Activated CD4-positive, alpha-beta T cell treated with anti-CD3 and anti-CD28 coated beads, Interleukin-2, amount 10 ng/mL, durations not matched to agents 24 days and 14 days (primary cell): ENCODE results near the gene DOCK1. TPM values are rescaled to one million over a fixed set of nuclear protein-coding genes. Genes with fewer than 3 reads are reported as not detected.

ENCODE experiments used
- DNase-seq: peaks from one replicate; pipeline ENCODE4 v3.0.0; 2022
- H3K27ac Mint-ChIP-seq: one replicate; pipeline ENCODE4 v1.8.0; 2022; ENCODE audit warnings: mild to moderate bottlenecking, mixed read lengths
- H3K27me3 Mint-ChIP-seq: one replicate; pipeline ENCODE4 v1.8.0; 2022; ENCODE audit warnings: mixed read lengths
- H3K36me3 Mint-ChIP-seq: one replicate; pipeline ENCODE4 v1.8.0; 2022; ENCODE audit warnings: low read depth, mild to moderate bottlenecking, mixed read lengths
- H3K4me1 Mint-ChIP-seq: one replicate; pipeline ENCODE4 v1.8.0; 2021; ENCODE audit warnings: mixed read lengths
- H3K4me3 Mint-ChIP-seq: one replicate; pipeline ENCODE4 v1.8.0; 2022; ENCODE audit warnings: mild to moderate bottlenecking, moderate library complexity, mixed read lengths
- H3K9me3 Mint-ChIP-seq: one replicate; pipeline ENCODE4 v1.8.0; 2021; ENCODE audit warnings: mixed read lengths
- intact Hi-C: fragments of 100-400 bp; cut with micrococcal nuclease; formaldehyde crosslinking; loops from one replicate; pipeline ENCODE4 v1.15.1; 2023
- total RNA-seq: library from RNA; stranded (reverse); gene quantifications from 2 replicates; pipeline ENCODE4 v1.2.3, GENCODE V29; 2022

Gene DOCK1
- total RNA-seq, 1 donor from 2014 or later: 1.5 TPM

DNA sequence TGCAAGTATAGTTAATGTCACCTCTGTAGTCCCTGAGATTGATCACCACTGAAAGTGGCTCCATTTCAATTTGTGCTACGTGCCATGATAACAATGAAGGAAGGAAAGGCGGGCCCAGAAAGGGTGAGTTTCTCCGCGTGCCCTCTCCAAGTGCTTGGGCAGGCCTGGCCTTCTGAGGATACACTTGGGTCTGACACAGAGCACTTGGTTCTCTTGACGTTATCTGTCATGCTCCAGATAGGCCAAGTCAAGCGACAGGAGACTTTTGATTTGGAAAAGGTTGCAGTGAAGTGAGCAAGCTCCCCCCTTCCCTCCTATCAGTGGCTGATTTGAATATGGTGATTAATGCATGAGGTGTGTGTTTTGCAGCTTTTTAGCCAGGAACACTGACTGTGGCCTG lies 452.0 kb downstream of the DOCK1 start:
- DNase-seq: no peak
- H3K27me3 Mint-ChIP-seq: no peaks in the 10 kb centered on the region
- no peak overlapping the region for H3K27ac Mint-ChIP-seq
- H3K4me3 Mint-ChIP-seq: no peak overlapping the region
- intact Hi-C loops: no loop called here
- H3K4me1 Mint-ChIP-seq: no peaks in the 10 kb centered on the region
- no peaks in the 10 kb centered on the region for H3K9me3 Mint-ChIP-seq
- H3K36me3 Mint-ChIP-seq: no peaks in the 10 kb centered on the region

DNA sequence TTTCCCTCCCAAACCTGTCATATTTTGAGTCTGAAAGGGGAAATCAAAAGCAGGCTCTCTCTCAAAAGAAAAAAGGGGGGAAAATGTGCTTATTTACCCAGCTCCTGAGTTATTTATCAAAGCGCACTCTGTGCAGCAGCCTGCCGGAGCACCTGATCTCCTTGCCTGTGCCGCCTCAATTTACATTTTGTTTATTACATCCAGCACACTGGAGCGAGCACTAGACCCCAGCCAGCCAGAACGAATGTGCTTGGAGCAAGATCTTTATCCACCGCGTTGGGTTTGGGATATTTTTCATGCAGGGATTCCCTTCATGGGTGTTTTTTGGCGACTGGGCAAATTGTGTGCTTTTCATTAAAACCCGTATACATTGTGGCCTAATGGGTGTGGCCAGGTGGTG lies 453.1 kb downstream of the DOCK1 start:
- no peaks in the 10 kb centered on the region for H3K36me3 Mint-ChIP-seq
- intact Hi-C loops: no loop called here
- no peaks in the 10 kb centered on the region for H3K27me3 Mint-ChIP-seq
- H3K9me3 Mint-ChIP-seq: no peaks in the 10 kb centered on the region
- H3K27ac Mint-ChIP-seq: no peak overlapping the region
- H3K4me1 Mint-ChIP-seq: no peaks in the 10 kb centered on the region
- DNase-seq: no peak
- no peak overlapping the region for H3K4me3 Mint-ChIP-seq

DNA sequence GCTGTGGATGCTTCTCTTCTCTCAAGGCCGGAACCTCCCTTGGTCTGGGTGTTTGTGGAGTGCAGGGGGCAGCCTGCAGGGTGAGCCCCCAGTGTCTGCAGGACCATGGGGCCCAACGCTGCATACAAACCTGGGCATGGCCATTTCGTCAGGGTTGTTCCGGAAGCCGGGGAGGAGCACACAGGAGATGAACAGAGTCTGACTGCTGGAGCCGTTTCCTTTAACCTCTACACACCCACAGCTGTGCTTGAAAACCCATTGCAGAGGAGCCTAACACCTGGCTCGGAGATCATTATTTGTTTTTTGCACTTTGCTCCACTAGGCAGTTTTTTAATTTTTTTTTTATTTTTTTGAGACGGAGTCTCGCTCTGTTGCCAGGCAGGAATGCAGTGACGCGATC lies 458.8 kb downstream of the DOCK1 start:
- intact Hi-C loops: no loop called here
- no peak for DNase-seq
- no peaks in the 10 kb centered on the region for H3K36me3 Mint-ChIP-seq
- no peak overlapping the region for H3K4me3 Mint-ChIP-seq
- no peaks in the 10 kb centered on the region for H3K9me3 Mint-ChIP-seq
- H3K27ac Mint-ChIP-seq: no peak overlapping the region
- peaks cover 3% of the 10 kb centered on the region for H3K27me3 Mint-ChIP-seq
- H3K4me1 Mint-ChIP-seq: no peaks in the 10 kb centered on the region

DNA sequence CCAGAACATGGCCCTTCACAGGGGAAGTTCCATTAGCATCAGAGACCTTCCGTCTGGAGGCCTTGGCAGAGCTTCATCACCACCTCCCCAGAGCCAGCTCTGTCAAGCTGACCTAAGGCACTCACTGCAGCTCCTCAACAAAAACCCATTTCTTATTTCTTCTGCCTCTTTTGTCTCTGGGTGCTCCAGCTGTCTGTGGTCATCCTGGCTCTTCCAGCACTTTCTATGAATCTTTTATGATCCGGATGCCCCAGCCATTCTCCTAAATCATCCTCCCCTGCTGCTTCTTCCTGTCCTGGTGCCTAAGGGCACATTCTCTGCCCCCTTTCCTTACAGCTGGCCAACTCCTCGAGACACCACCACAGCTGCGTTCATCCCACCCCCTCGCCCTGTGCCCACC lies 462.9 kb downstream of the DOCK1 start:
- Mint-ChIP-seq H3K4me3 (no peak overlapping the region), H3K27ac (no peak overlapping the region), H3K4me1 (no peaks in the 10 kb centered on the region), H3K9me3 (no peaks in the 10 kb centered on the region), H3K27me3 (peaks cover 4% of the 10 kb centered on the region), H3K36me3 (no peaks in the 10 kb centered on the region)
- DNase-seq: no peak
- intact Hi-C loops: no loop called here

DNA sequence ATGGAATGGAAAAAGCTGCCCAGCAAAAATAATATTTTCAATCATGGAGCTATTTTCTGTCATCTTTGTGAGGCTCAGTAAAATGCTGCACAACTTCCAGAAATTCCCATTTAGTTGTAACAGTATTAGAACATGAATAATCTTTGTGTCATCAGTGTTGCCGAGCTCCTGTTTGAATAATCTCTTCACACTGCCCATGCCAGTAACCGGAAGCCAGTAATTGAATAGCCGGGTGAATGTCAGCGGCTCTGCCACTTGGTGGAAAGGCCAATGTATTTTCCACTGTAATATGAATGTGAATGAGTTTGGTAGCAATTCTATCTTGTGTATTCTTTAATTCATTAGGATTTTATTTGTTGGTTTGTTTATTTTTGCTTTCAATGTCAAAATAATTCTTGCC lies 463.7 kb downstream of the DOCK1 start:
- intact Hi-C loops: no loop called here
- no peak for DNase-seq
- peaks cover 4% of the 10 kb centered on the region for H3K27me3 Mint-ChIP-seq
- no peaks in the 10 kb centered on the region for H3K9me3 Mint-ChIP-seq
- H3K27ac Mint-ChIP-seq: no peak overlapping the region
- no peaks in the 10 kb centered on the region for H3K36me3 Mint-ChIP-seq
- H3K4me3 Mint-ChIP-seq: no peak overlapping the region
- H3K4me1 Mint-ChIP-seq: no peaks in the 10 kb centered on the region

DNA sequence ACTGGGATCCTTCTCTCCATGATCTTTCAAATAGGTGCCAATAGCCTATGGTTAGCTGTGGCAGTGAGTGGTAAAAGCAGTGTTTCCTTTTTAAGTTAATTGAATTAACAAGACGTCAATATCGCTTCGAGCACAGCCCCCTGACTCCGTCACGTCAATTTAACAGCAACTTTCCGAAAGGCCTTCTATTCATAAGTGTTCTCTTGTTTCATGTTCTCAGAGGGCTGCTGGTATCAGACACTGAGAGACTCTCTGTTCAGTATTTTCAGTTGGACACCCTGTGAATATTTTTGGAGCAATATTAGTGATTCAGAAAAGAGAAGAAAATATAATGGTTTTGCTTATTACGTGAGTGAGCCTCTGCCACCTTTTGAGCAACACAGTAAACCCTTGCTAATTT lies 465.4 kb downstream of the DOCK1 start:
- no peak for DNase-seq
- H3K36me3 Mint-ChIP-seq: no peaks in the 10 kb centered on the region
- peaks cover 4% of the 10 kb centered on the region for H3K27me3 Mint-ChIP-seq
- intact Hi-C loops: no loop called here
- H3K9me3 Mint-ChIP-seq: no peaks in the 10 kb centered on the region
- H3K4me3 Mint-ChIP-seq: no peak overlapping the region
- H3K4me1 Mint-ChIP-seq: no peaks in the 10 kb centered on the region
- H3K27ac Mint-ChIP-seq: no peak overlapping the region

DNA sequence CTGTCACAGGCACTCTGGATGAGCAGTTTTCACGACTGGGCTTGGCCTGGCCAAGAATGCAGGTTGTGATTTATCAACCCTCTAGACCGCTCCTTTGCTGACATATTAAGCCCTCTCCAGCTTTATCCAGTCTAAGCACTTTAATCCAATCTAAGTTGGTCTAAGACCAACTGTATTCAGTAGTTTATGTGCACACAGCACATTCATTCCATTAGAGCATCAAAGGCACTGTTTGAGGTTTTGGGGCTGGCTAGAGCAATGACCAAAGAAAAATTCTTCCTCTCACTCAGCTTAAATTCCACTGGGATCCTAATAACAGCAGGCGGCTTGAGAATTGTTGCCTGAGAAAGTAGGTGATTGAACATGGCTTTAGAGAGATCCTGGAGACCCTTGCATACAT lies 467.1 kb downstream of the DOCK1 start:
- Mint-ChIP-seq H3K36me3 (no peaks in the 10 kb centered on the region), H3K9me3 (no peaks in the 10 kb centered on the region)
- intact Hi-C loops: no loop called here

DNA sequence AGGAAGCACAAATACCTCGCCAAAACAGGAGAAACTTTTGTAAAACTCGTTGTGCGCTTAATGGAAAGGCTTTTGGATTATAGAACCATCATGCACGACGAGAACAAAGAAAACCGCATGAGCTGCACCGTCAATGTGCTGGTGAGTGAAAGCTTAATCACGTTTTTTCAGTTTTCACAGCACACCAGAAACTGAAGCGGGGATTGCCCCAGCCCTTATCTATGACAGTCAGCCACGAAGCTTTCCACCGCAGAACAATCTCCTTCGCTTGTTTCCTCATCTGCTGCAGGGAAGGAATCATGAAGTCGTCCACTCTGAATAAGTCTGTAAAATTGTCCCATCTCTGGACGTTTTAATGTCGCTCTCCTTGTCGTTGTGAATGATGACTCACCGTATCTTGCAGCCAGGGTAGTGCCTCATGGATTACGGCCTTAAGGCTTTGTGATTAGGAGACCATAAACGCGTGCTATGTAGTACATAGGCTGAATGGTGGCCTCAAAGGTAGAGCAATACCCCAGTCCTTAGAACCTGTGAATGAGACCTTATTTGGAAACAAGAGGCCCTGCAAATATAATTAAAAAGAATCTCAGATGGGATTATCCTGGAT lies 468.9 kb downstream of the DOCK1 start:
- H3K9me3 Mint-ChIP-seq: no peaks in the 10 kb centered on the region
- intact Hi-C loops: no loop called here

More for the DNA sequence above, 467.1 kb downstream of the DOCK1 start:
- Mint-ChIP-seq H3K4me3 (no peak overlapping the region), H3K27me3 (peaks cover 2% of the 10 kb centered on the region), H3K27ac (no peak overlapping the region), H3K4me1 (no peaks in the 10 kb centered on the region)
- no peak for DNase-seq

DNA sequence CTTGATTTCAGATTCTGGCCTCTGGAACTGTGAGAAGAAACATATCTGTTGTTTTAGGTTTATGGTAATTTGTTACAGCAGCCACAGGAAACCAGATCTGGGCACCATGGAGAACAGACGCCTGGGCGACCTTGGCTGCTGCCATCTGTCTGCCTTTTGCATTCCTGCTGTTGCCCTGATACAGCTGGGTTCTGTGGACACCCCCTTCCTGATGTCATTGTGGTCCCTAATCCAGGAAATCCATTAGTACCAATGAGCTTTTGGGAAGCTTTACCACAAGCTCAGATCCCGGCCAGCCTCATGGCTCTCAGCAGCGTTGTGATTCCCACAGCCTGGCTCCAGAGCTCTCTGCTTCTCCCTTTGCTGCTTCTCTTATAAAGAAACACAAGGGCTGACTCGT lies 469.7 kb downstream of the DOCK1 start:
- no peak for DNase-seq
- Mint-ChIP-seq H3K9me3 (no peaks in the 10 kb centered on the region), H3K4me1 (no peaks in the 10 kb centered on the region), H3K27ac (no peak overlapping the region), H3K27me3 (peaks cover 2% of the 10 kb centered on the region), H3K36me3 (no peaks in the 10 kb centered on the region), H3K4me3 (no peak overlapping the region)
- intact Hi-C loops: no loop called here

More for the DNA sequence above, 468.9 kb downstream of the DOCK1 start:
- H3K4me1 Mint-ChIP-seq: no peaks in the 10 kb centered on the region
- peaks cover 2% of the 10 kb centered on the region for H3K27me3 Mint-ChIP-seq
- DNase-seq: no peak
- H3K36me3 Mint-ChIP-seq: no peaks in the 10 kb centered on the region
- H3K27ac Mint-ChIP-seq: no peak overlapping the region
- H3K4me3 Mint-ChIP-seq: no peak overlapping the region

DNA sequence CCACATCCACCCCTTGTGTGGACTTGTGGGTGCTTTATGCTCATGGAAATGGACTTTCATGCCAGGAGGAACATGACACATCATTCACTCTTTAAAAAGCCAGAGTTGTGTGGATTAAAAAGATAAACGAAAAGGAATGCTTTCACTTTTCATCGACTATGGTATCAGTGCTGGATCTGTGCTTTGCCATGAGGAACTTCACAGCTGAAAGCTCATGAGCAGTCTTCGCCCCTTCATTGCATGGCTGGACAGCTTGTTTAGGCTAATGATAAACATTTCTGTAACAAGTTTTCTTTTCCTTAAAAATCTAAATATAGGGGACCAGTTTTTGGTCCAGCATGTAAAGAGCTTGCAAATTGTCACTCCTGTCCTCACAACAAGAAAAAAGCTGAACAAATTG lies 470.2 kb downstream of the DOCK1 start:
- Mint-ChIP-seq H3K36me3 (no peaks in the 10 kb centered on the region), H3K27ac (no peak overlapping the region), H3K4me3 (no peak overlapping the region), H3K9me3 (no peaks in the 10 kb centered on the region), H3K27me3 (peaks cover 2% of the 10 kb centered on the region), H3K4me1 (no peaks in the 10 kb centered on the region)
- intact Hi-C loops: no loop called here
- no peak for DNase-seq

DNA sequence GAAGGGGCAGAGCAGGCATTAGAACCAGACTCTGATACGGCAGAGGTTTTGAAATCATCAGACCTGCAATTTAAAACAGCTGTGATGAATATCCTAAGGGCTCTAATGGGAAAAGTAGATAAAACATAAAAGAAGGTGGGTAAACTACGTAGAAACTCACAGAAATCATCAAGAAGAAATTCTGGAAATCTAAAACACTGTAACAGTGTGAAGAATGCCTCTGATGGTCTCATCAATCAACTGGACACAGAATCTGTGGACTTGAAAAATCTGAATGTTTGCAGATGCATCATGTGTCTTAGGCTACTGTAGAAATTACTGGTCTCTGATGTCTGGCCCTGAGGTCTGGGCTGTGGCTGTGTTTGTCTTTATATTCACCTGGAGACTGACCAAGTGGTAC lies 470.8 kb downstream of the DOCK1 start:
- Mint-ChIP-seq H3K27ac (no peak overlapping the region), H3K36me3 (no peaks in the 10 kb centered on the region), H3K4me3 (no peak overlapping the region), H3K9me3 (no peaks in the 10 kb centered on the region), H3K27me3 (peaks cover 2% of the 10 kb centered on the region), H3K4me1 (no peaks in the 10 kb centered on the region)
- intact Hi-C loops: no loop called here
- no peak for DNase-seq

DNA sequence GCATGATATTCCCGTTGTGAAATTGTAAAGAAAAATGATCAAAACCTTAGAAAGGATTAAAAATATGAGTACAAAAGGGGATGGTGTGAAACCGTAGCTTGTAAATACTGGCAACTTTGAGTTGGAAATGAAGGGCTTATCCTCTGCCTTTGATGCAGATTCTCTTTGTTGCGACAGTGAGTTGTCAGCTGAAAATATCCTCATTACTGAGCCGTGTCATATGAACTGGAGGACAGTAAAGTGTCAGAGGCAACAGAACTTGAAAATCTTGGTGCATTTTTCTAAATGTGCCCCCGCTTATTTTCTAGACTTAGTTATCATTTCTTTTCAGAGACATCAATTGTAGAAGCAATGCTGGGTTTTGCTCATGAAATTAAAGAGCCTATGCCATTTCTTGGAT lies 473.4 kb downstream of the DOCK1 start:
- Mint-ChIP-seq H3K4me3 (no peak overlapping the region), H3K27me3 (no peaks in the 10 kb centered on the region), H3K36me3 (no peaks in the 10 kb centered on the region), H3K4me1 (no peaks in the 10 kb centered on the region), H3K27ac (no peak overlapping the region), H3K9me3 (no peaks in the 10 kb centered on the region)
- intact Hi-C loops: no loop called here
- DNase-seq: no peak

DNA sequence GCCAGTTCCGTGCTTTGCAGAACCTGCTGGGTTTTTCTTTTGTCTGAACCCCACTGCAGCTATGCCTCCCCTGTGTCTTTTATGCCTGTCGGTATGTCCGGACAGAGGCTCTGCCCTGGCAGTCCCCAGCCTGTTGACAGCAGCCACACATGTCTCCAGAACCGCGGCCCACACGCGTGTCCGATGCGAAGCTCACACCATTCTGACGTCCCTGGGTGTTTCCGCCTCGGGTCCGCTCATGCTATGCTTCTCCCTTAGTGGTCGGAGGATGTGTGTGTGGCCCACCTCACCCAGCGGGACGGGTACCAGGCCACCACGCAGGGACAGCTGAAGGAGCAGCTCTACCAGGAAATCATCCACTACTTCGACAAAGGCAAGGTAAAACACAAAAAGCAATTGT lies 479.3 kb downstream of the DOCK1 start:
- no peaks in the 10 kb centered on the region for H3K27me3 Mint-ChIP-seq
- no peaks in the 10 kb centered on the region for H3K36me3 Mint-ChIP-seq
- H3K4me3 Mint-ChIP-seq: no peak overlapping the region
- intact Hi-C loops: no loop called here
- H3K27ac Mint-ChIP-seq: no peak overlapping the region
- no peak for DNase-seq
- no peaks in the 10 kb centered on the region for H3K9me3 Mint-ChIP-seq
- no peaks in the 10 kb centered on the region for H3K4me1 Mint-ChIP-seq

DNA sequence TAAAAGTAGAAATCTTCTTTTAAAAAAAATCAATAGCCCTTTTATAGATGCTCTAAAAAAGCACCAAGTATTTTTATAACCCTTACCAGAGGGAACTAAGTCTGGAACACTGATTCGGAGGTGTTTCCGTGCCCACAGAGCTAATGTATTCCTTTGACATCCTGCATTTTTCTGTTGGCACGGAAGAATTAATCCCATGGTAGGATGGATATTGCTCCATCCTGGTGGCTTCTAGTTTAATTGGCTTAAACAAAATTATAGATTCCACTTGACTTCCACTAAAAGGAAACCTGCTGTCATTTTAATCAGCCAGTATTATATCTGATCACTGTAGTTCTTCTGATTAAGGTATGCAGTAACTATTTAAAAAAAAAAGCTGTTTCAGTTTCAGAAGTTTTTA lies 479.8 kb downstream of the DOCK1 start:
- Mint-ChIP-seq H3K9me3 (no peaks in the 10 kb centered on the region), H3K27me3 (no peaks in the 10 kb centered on the region), H3K4me1 (no peaks in the 10 kb centered on the region), H3K4me3 (no peak overlapping the region), H3K27ac (no peak overlapping the region), H3K36me3 (no peaks in the 10 kb centered on the region)
- intact Hi-C loops: no loop called here
- no peak for DNase-seq

DNA sequence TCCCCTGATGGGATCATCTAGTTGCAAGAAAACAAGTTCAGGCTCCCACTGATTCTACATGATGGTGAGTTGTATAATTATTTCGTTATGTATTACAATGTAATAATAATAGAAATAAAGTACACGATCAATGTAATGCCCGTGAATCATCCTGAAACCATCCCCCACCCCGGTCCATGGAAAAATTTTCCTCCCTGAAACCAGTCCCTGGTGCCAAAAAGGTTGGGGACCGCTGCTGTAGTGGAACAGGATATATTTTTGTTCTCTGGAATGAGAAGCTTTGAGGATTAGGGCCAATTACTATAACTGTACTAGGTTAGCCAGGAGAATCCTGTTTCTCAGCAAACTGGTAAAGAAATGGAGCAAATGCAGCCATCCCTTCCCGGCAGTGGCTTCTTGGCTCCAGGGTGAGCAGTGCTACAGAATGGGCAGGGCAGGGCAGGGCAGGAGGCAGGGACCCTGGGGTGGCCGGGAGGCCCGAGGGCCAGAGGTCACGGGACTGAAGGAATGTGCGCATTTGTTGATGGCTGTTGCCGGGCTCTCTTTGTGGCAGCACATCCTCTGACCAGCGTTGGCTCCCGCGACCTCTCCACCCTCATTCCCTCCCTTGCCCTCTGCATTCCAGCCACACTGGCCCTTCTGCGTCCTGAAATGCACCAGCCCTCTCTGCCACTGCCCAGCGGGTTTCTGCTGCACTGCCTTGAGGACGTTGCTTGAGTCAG lies 481.5 kb downstream of the DOCK1 start:
- H3K4me1 Mint-ChIP-seq: no peaks in the 10 kb centered on the region
- H3K36me3 Mint-ChIP-seq: no peaks in the 10 kb centered on the region
- no peaks in the 10 kb centered on the region for H3K9me3 Mint-ChIP-seq
- H3K4me3 Mint-ChIP-seq: no peak overlapping the region
- no peak for DNase-seq
- no peaks in the 10 kb centered on the region for H3K27me3 Mint-ChIP-seq
- H3K27ac Mint-ChIP-seq: no peak overlapping the region
- intact Hi-C loops: no loop called here
